ENCODE measurements around the gene PDZK1IP1. TPM values are rescaled to one million over a fixed set of nuclear protein-coding genes. Genes with fewer than 3 reads are reported as not detected.

Gene PDZK1IP1
- total and polyA plus RNA-seq, 2 of the 4 experiments (the other 2 are of a cell fraction) = not detected

GRCh38 chr1:47209091-47209490 is 19.3 kb upstream of the PDZK1IP1 start:
- Histone ChIP-seq H2AFZ (replicated peaks; ENCODE audit: low read length, poor library complexity) (no peak overlapping the region), H3K18ac (ENCODE audit: low read depth, low read length) (no peak overlapping the region), H3K4me3 (ENCODE audit: insufficient read depth, low read depth, low read length) (no peak overlapping the region), H2BK15ac (ENCODE audit: low read depth, low read length) (no peak overlapping the region), H4K20me1 (ENCODE audit: insufficient read depth, low read length) (no peaks in the 10 kb centered on the region), H2BK5ac (ENCODE audit: low read depth, low read length, poor library complexity, severe bottlenecking) (no peak overlapping the region), H2AK9ac (replicated peaks; ENCODE audit: low read depth, low read length, poor library complexity) (no peak overlapping the region), H3K27ac (ENCODE audit: insufficient read depth, low read length) (no peak overlapping the region), H3K79me1 (ENCODE audit: low read depth in 1 of 2, low read length in 2 of 2) (no peaks in the 10 kb centered on the region), H3K36me3 (ENCODE audit: control insufficient read depth, insufficient read depth, low read length) (no peaks in the 10 kb centered on the region), H2BK20ac (ENCODE audit: low read depth, low read length) (no peak overlapping the region), H2AK5ac (ENCODE audit: low read depth, low read length) (no peak overlapping the region), H3K9me1 (ENCODE audit: insufficient read depth, low read length) (no peaks in the 10 kb centered on the region), H4K91ac (ENCODE audit: insufficient read depth, low read depth, low read length) (no peak overlapping the region), H3K14ac (replicated peaks; ENCODE audit: low read depth, low read length) (no peak overlapping the region), H3K9me3 (ENCODE audit: control insufficient read depth, insufficient read depth, low read length) (no peaks in the 10 kb centered on the region), H3K9ac (ENCODE audit: low read depth, low read length) (no peak overlapping the region), H3K4ac (ENCODE audit: low read depth, low read length) (no peak overlapping the region), H3K27me3 (ENCODE audit: control insufficient read depth, insufficient read depth, low read length) (peaks cover 17% of the 10 kb centered on the region), H3K23ac (ENCODE audit: low read depth, low read length) (no peak overlapping the region), H2BK120ac (ENCODE audit: low read depth, low read length) (no peak overlapping the region), H3K56ac (ENCODE audit: extremely low read depth, insufficient read depth, low read length) (no peak overlapping the region), H3K4me1 (ENCODE audit: control insufficient read depth, insufficient read depth, low read length) (no peaks in the 10 kb centered on the region), H4K8ac (ENCODE audit: low read depth in 2 of 2, low read length in 2 of 2) (no peak overlapping the region), H3K4me2 (ENCODE audit: low read depth, low read length) (no peak overlapping the region), H4K5ac (ENCODE audit: low read depth, low read length) (no peak overlapping the region)
- no TSS peak for BruUV-seq (replicated peaks)
- ATAC-seq (ENCODE audit: low read depth) (no peak), DNase-seq (no peak)
- CTCF ChIA-PET = no interaction called here
- dilution Hi-C loops (cut with HindIII; ENCODE audit: low sequenced_read_pairs, unreplicated experiment) (no loop called here), intact Hi-C loops (cut with micrococcal nuclease) (no loop called here), in situ Hi-C loops (cut with MboI; ENCODE audit: low sequenced_read_pairs) (no loop called here)
- WGBS, 2 experiments (ENCODE audit: extremely low coverage in 2 of 2, insufficient read length in 1 of 2) = 50% methylated on average over 5 of the region's 8 CpGs; no CpG with 5 or more reads in 1 of the 2 experiments
- POLR2A ChIA-PET (ENCODE audit: unreplicated experiment) = no interaction called here
- no peak for TF ChIP-seq NFE2L2 (IDR thresholded peaks at IDR 0.05; ENCODE audit: low read depth, low read length)
- no peak for TF ChIP-seq MAZ (IDR thresholded peaks at IDR 0.05; ENCODE audit: borderline replicate concordance, low read depth, low read length)
- TF ChIP-seq FOS (IDR thresholded peaks at IDR 0.05; ENCODE audit: low read depth, low read length) = no peak
- no peak for TF ChIP-seq USF2 (IDR thresholded peaks at IDR 0.05; ENCODE audit: low read depth, low read length)
- no peak for TF ChIP-seq MAFK (IDR thresholded peaks at IDR 0.05; ENCODE audit: low read depth, low read length)
- TF ChIP-seq CHD1 (IDR thresholded peaks at IDR 0.05; ENCODE audit: low read depth, low read length) = no peak
- no peak for TF ChIP-seq RFX5 (IDR thresholded peaks at IDR 0.05; ENCODE audit: low read depth, low read length)
- no peak for TF ChIP-seq BHLHE40 (IDR thresholded peaks at IDR 0.05; ENCODE audit: low read depth, low read length)
- TF ChIP-seq RAD21 (IDR thresholded peaks at IDR 0.05; ENCODE audit: low read length) = no peak
- no peak for TF ChIP-seq POLR2A (IDR thresholded peaks at IDR 0.05; ENCODE audit: low read depth, low read length)
- no peak for TF ChIP-seq RCOR1 (IDR thresholded peaks at IDR 0.05; ENCODE audit: insufficient replicate concordance, low read length)
- TF ChIP-seq CEBPB (IDR thresholded peaks at IDR 0.05; ENCODE audit: low read depth, low read length) = no peak
- TF ChIP-seq ELK1 (IDR thresholded peaks at IDR 0.05; ENCODE audit: borderline replicate concordance, low read depth, low read length) = no peak
- no peak for TF ChIP-seq MXI1 (IDR thresholded peaks at IDR 0.05; ENCODE audit: borderline replicate concordance, low read depth, low read length)
- TF ChIP-seq, protein P1, sequence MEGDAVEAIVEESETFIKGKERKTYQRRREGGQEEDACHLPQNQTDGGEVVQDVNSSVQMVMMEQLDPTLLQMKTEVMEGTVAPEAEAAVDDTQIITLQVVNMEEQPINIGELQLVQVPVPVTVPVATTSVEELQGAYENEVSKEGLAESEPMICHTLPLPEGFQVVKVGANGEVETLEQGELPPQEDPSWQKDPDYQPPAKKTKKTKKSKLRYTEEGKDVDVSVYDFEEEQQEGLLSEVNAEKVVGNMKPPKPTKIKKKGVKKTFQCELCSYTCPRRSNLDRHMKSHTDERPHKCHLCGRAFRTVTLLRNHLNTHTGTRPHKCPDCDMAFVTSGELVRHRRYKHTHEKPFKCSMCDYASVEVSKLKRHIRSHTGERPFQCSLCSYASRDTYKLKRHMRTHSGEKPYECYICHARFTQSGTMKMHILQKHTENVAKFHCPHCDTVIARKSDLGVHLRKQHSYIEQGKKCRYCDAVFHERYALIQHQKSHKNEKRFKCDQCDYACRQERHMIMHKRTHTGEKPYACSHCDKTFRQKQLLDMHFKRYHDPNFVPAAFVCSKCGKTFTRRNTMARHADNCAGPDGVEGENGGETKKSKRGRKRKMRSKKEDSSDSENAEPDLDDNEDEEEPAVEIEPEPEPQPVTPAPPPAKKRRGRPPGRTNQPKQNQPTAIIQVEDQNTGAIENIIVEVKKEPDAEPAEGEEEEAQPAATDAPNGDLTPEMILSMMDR (conservative IDR thresholded peaks at IDR 0.05; ENCODE audit: low read depth, low read length) = no peak
- no peak for TF ChIP-seq SMC3 (IDR thresholded peaks at IDR 0.05; ENCODE audit: low read depth, low read length)
